Stimulated activated naive CD8-positive, alpha-beta T cell treated with anti-CD3 and anti-CD28 coated beads, Interleukin-15, amount 100 ng/mL, for 72 hours (primary cell): Measurements from ENCODE around the gene GABBR2.
A peak's percentile ranks its signal among the peaks of the same experiment; 100 is the strongest.

Experiments used
- ATAC-seq: fragments of 150-1000 bp; cut with Tn5 transposase; 2 replicates; pipeline ENCODE4 v1.10.0; 2021; ENCODE audit warnings: mild to moderate bottlenecking, moderate library complexity
- DNase-seq, 2 donors: peaks; one replicate each; pipeline ENCODE4 v3.0.0; 2021 to 2022
- H3K27ac Mint-ChIP-seq, 2 donors: one replicate each; pipeline ENCODE4 v1.8.0; 2022; ENCODE audit warnings: mild to moderate bottlenecking in 2 of 2, mixed read lengths in 2 of 2, moderate library complexity in 2 of 2
- H3K27me3 Mint-ChIP-seq: one replicate; pipeline ENCODE4 v1.8.0; 2022; ENCODE audit warnings: mixed read lengths
- H3K4me1 Mint-ChIP-seq: one replicate; pipeline ENCODE4 v1.8.0; 2022; ENCODE audit warnings: mild to moderate bottlenecking, mixed read lengths
- H3K4me3 Mint-ChIP-seq, 2 donors: one replicate each; pipeline ENCODE4 v1.8.0; 2022; ENCODE audit warnings: mild to moderate bottlenecking in 2 of 2, mixed read lengths in 2 of 2, moderate library complexity in 1 of 2
- H3K9me3 Mint-ChIP-seq, 2 donors: one replicate each; pipeline ENCODE4 v1.8.0; 2022; ENCODE audit warnings: mixed read lengths in 2 of 2

The GABBR2 gene

GRCh38 chr9:98254228-98255060, 454.3 kb downstream of the GABBR2 start:
- ATAC-seq (no peak), DNase-seq (no peak)
- Mint-ChIP-seq H3K4me3 (peak overlapping the region; percentile 91 to 93), H3K27ac (peak overlapping the region in 1 of 2 donors; percentile 91), H3K27me3 (no peaks in the 10 kb centered on the region), H3K9me3 (no peaks in the 10 kb centered on the region), H3K4me1 (peaks cover 25% of the 10 kb centered on the region)

- peak overlapping the region in 1 of 2 donors; percentile 49 for H3K27ac Mint-ChIP-seq
- ATAC-seq (no peak), DNase-seq (no peak)
- H3K27me3 Mint-ChIP-seq, result no peaks in the 10 kb centered on the region
- no peak overlapping the region for H3K4me3 Mint-ChIP-seq
- peaks cover 32% of the 10 kb centered on the region for H3K4me1 Mint-ChIP-seq
- no peaks in the 10 kb centered on the region for H3K9me3 Mint-ChIP-seq
Measured at GRCh38 chr9:98253565-98253964, 455.2 kb downstream of the GABBR2 start.

DNA sequence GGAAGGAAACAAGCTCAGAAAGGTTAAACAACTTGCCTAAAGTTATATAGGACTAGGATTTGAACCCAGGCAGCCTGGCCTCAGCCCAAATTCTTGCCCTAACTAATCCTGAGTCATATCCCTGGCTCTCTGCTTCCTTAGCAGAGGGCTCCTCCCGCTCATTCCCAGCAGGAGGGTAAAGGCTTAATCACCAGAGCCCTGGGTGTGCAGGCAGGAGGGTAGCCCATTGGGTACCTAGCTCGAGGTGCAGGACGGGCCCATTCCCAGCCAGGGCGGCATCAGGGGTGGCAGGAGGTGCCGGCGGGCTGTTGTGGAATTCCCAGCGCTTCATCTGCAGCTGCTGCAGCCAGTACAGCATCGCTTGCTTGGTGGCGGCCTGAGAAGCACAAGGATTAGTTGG, 457.2 kb downstream of the GABBR2 start:
- ATAC-seq, result no peak
- H3K4me3 Mint-ChIP-seq, result no peak overlapping the region
- H3K4me1 Mint-ChIP-seq, result peaks cover 29% of the 10 kb centered on the region

GRCh38 chr9:98249771-98250170, 459.0 kb downstream of the GABBR2 start:
- Mint-ChIP-seq H3K27ac (no peak overlapping the region), H3K27me3 (no peaks in the 10 kb centered on the region), H3K9me3 (no peaks in the 10 kb centered on the region), H3K4me1 (peaks cover 25% of the 10 kb centered on the region), H3K4me3 (no peak overlapping the region)
- DNase-seq (no peak), ATAC-seq (no peak)

More for the DNA sequence above, 457.2 kb downstream of the GABBR2 start:
- Mint-ChIP-seq H3K27ac (no peak overlapping the region), H3K27me3 (no peaks in the 10 kb centered on the region), H3K9me3 (no peaks in the 10 kb centered on the region)
- DNase-seq, result no peak

DNA sequence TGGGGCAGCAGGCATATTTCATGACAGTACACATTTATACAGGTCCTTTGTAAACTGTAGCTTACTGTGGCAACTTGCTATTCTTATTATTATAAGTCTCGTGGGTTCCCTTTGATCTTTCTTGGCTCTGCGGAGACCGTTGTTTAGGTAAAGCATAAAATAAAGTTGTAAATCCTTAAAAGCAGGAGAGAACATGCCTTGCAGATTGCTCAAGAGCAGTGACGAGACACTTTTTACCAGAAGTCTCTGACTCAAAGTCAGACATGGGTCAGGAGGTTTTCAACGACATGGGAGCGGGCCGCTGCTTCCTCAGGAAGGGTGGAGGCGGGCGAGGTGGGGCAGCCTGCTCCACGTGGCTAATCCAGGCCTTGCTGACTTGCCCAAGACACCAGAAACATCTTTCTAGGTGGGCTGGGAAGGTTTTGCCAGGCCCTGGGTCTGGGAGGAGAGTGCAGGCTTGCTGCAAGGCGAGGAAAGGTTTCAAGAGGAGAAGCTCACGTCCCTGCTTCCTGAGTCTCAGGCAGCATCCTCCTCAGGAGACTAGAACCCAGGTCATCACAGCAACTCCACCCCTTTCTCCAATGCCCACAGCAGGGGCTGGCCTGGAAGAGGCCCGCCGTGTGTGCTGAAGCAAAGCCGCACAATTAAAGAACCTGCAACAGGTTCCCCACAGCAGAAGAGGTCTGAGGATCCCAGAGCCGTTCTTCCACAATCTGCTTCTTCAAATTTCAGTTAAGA, 459.8 kb downstream of the GABBR2 start:
- no peak for ATAC-seq
- Mint-ChIP-seq H3K9me3 (no peaks in the 10 kb centered on the region), H3K27ac (no peak overlapping the region), H3K4me1 (peaks cover 16% of the 10 kb centered on the region), H3K4me3 (no peak overlapping the region), H3K27me3 (no peaks in the 10 kb centered on the region)
- DNase-seq, result no peak

- H3K4me1 Mint-ChIP-seq, result peaks cover 8% of the 10 kb centered on the region
- no peaks in the 10 kb centered on the region for H3K27me3 Mint-ChIP-seq
- ATAC-seq (no peak), DNase-seq (no peak)
- no peak overlapping the region for H3K4me3 Mint-ChIP-seq
- no peak overlapping the region for H3K27ac Mint-ChIP-seq
- no peaks in the 10 kb centered on the region for H3K9me3 Mint-ChIP-seq
Measured at GRCh38 chr9:98247831-98248657, 460.7 kb downstream of the GABBR2 start.

- no peak overlapping the region for H3K27ac Mint-ChIP-seq
- H3K4me1 Mint-ChIP-seq, result no peaks in the 10 kb centered on the region
- no peaks in the 10 kb centered on the region for H3K9me3 Mint-ChIP-seq
- DNase-seq (no peak), ATAC-seq (no peak)
- no peak overlapping the region for H3K4me3 Mint-ChIP-seq
- H3K27me3 Mint-ChIP-seq, result no peaks in the 10 kb centered on the region
Measured at GRCh38 chr9:98242426-98242825, 466.3 kb downstream of the GABBR2 start.

- no peak for ATAC-seq
- no peaks in the 10 kb centered on the region for H3K9me3 Mint-ChIP-seq
- H3K4me3 Mint-ChIP-seq, result no peak overlapping the region
- DNase-seq, result no peak
- no peaks in the 10 kb centered on the region for H3K4me1 Mint-ChIP-seq
- no peaks in the 10 kb centered on the region for H3K27me3 Mint-ChIP-seq
- H3K27ac Mint-ChIP-seq, result no peak overlapping the region
Measured at GRCh38 chr9:98241357-98242300, 467.1 kb downstream of the GABBR2 start.

DNA sequence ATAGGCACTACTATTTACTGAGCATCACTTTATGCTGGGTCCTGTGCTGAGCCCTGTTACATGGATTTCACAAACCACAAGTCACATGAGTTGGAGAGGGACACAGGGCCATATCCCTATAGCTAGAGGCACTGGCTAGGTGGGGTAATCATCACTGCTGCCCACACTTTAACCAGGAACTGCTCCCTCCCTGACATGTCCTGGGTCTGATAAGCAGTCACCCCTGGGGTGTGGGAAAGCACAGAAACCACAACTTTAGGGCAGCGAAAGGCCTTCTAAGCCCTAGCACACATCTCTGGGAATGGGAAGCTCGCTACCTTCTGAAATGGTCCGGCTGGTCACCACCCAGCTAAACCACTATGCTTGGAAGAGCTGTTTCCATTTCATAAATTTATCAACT, 468.3 kb downstream of the GABBR2 start:
- H3K27ac Mint-ChIP-seq, result no peak overlapping the region
- H3K4me1 Mint-ChIP-seq, result no peaks in the 10 kb centered on the region
- H3K27me3 Mint-ChIP-seq, result no peaks in the 10 kb centered on the region
- H3K4me3 Mint-ChIP-seq, result no peak overlapping the region
- no peak for DNase-seq
- no peak for ATAC-seq
- no peaks in the 10 kb centered on the region for H3K9me3 Mint-ChIP-seq
